RCC 7860 (cell line): ENCODE results near the gene ACHE.
"Not testable (repeated sequence)": the region's sequence is repeated elsewhere in the genome, so short reads cannot be mapped to it uniquely, and the experiment has no call there.

ENCODE experiments used
- DNase-seq: peaks from one replicate; pipeline ENCODE4 v3.0.0-alpha.2; 2015; ENCODE audit warnings: low spot score
- FAIRE-seq: peaks from 2 replicates; lab custom pipeline; 2012; peaks lifted over from hg19 to GRCh38; lab: Jason Lieb, UNC

The ACHE gene

DNA sequence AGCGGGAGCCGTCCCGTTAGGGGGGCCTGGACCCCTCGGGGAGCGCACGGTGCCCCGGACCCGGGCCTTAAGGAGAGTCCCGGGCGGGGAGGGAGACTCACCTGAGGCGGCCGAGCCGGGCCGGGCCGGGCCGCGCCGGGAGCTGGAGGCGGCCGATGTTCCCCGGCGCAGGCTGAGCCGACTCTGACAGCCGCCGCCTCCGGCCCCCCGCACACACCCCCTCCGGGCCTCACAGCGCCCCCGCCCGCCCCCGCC is at the start of gene ACHE:
TSS of gene ACHE (minus strand) at position 188 of the 255 bp plus-strand sequence. CDS start 1,656 bp downstream, outside the sequence.
- no peak for FAIRE-seq
- DNase-seq: no peak

DNA sequence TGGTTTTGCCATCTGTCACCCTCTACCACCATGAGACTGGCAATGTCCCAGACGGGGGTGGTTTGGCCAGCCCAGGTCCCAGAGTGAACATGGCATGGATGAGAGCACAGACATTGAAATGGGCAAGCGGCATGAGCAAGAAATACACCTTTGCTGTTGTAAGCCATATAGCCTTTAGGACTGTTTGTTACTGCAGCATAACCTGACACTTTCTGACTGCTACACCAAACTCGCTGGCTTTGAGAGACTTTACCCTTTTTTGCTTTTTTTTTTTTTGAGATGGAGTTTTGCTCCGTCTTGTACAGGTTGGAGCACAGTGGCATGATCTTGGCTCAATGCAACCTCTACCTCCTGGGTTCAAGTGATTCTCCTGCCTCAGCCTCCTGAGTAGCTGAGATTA is 48.5 kb upstream of the ACHE start:
- FAIRE-seq: no peak

DNA sequence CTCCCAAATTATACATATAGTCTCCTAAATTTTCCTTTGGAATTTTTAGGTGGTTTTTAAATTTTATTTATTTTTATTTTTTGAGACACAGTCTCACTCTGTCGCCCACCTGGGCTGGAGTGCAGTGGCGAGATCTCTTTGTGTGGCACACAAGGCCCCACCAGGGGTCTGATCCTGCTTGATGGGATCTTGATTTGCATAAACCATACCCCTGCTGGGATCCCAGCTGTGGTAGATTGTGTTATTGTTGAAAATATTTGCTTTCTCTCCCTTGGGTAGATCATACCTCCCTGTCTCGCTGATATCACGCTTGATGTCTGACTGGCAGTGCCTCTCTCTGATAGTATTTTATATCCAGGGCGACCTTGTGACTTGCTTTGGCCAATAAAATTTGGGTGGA is 48.0 kb upstream of the ACHE start:
- FAIRE-seq: no peak
- DNase-seq: no peak

More for the DNA sequence above, 48.5 kb upstream of the ACHE start:
- DNase-seq: no peak

DNA sequence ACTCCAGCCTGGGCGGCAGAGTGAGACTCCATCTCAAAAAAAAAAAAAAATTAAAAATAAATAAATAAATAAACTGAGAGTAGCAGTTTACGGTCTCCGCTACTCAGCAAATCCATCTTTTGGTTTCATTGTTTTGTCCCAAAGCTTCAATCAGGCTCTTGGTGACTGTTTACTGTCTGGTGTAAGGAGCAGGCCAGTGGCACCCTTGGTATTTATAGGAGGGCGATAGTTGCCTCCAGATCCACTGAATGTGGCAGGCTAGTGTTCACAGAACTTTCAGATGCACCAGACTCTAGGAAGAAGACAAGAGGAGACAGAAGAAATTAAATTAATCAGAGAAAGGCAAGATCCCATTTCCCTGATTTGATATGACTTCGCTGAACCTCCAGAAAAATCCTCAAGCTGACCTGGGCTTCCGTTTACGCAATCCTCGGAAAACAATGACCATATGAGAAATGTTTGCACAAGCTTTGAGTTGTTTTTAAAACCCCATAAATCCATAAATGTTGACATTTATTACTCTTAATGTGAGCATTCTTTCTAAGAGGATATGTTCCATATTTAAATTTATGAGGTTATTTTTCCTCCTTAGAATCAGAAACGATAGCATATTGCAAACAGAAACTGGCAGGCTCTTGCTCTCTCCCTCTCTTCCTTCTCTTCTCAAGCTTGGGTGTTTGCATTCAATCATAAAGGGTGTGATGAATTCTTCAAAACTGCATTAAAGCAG is 46.5 kb upstream of the ACHE start:
- no peak for FAIRE-seq
- no peak for DNase-seq

DNA sequence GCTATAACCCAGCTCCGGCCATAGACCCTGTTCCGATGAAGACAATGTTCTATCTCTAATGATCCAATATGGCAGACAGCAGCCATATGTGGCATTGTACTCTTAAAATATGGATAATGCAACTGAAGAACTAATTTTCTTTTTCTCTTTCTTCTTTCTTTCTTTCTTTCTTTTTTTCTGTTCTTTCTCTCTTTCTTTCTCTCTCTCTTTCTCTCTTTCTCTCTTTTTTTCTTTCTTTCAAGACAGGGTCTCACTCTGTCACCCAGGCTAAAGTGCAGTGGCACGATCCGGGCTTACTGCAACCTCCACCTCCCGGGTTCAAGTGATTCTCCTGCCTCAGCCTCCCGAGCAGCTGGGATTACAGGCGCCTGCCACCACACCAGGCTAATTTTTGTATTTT is 40.5 kb upstream of the ACHE start:
- not testable (repeated sequence) for DNase-seq, FAIRE-seq

DNA sequence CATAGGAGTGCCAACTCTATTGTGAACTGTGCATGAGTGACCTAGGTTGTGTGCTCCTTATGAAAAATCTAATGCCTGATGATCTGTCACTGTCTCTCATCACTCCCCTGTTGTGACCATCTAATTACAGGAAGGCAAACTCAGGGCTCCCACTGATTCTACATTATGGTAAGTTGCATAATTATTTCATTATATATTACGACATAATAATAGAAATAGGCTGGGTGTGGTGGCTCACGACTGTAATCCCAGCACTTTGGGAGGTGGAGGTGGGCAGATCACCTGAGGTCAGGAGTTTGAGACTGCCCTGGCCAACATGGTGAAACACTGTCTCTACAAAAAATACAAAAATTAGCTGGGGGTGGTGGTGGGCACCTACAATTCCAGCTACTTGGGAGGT is 39.7 kb upstream of the ACHE start:
- not testable (repeated sequence) for FAIRE-seq, DNase-seq

DNA sequence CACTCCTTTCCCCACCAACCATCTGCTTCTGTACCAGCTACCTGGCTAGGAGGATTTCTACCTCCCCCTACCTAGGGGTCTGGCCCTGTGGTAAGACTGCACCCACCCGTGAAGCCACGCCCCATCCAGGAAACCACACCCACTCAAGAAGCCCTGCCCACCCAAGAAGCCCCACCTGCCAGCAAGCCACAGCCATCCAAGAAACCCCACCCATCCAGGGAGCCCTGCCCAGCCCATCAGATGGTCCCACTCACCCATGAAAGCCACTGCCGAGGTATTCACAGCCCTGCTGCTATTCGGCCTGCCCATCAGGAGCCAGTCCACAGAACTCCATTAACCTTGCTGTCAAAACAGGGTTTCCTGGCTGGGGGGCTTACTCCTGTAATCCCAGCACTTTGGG is 38.0 kb upstream of the ACHE start:
- FAIRE-seq: no peak
- DNase-seq: no peak

DNA sequence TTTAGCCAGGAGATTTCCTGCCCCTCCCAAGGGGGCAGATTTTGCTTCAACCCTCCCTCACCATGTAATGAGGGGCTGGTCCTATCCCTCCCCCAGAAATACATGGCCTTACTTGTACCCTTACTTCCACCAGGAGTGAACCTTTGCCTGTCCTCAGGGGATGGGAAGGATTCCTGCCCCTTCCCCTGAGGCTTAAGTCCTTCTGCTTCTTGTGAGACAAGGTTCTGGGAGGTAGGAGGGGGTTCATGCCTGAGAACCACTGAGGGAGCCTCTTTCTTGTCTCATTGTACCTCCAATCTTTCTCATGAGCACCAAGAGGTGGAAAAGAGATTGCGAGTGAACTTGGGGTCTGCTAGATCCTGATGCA is 34.1 kb upstream of the ACHE start:
- no peak for DNase-seq
- FAIRE-seq: no peak

DNA sequence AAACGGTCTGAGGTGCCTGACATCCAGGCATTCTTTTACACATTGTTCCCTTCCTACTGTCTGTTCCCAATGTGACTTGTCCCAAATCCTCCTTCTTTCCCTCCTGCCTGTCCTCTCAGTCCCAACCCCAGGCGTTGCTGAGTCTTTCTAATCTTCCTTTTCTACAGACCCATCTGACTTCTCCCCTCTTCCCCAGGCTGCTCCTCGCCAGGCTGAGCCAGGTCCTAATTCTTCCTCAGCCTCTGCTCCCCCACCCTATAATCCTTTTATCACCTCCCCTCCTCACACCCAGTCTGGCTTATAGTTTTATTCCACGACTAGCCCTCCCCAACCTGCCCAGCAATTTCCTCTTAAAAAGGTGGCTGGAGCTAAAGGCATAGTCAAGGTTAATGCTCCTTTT is 27.9 kb upstream of the ACHE start:
- not testable (repeated sequence) for FAIRE-seq

DNA sequence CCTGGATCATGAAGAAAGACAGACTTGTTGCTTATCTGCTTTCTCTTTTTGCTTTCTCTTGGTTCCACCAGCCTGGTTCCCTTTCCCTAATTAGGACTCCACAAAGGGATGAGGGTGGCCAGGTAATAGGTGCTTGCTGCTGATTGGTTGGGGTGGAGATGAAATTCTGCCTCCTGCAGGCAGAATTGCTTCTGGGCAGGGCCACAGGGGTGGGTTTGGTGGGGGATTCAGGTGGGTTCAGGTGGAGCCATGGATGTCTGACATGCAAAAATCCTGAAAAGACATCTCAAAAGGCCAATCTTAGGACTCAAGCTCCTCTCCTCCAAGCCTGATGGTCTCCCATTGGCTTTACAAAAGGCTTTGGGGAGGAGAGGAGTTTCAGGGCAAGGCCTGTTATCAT is 25.4 kb upstream of the ACHE start:
- DNase-seq: no peak
- FAIRE-seq: no peak

More for the DNA sequence above, 27.9 kb upstream of the ACHE start:
- DNase-seq: not testable (repeated sequence)

DNA sequence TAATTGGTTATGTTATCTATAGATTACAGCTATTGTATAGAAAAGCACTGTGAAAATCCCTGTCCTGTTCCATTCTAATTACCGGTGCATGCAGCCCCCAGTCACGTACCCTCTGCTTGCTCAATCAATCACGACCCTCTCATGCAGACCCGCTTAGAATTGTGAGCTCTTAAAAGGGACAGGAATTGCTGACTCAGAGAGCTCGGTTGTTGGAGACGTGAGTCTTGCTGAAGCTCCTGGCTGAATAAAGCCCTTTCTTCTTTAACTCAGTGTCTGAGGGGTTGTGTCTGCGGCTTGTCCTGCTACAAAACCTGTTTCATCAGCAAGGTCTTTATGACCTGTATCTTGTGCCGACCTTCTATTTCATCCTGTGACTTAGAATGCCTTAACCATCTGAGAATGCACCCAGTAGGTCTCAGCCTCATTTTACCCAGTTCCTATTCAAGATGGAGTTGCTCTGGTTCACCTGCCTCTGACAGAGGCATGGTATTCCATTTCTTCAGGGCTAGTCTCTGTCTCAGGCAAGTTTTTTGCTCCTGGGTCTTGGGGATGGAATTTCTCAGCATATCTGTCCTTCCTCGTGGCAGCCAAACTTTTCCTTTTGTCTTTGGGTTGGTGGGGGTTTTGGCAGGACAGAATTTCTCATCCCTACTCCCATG is 24.2 kb upstream of the ACHE start:
- not testable (repeated sequence) for FAIRE-seq

DNA sequence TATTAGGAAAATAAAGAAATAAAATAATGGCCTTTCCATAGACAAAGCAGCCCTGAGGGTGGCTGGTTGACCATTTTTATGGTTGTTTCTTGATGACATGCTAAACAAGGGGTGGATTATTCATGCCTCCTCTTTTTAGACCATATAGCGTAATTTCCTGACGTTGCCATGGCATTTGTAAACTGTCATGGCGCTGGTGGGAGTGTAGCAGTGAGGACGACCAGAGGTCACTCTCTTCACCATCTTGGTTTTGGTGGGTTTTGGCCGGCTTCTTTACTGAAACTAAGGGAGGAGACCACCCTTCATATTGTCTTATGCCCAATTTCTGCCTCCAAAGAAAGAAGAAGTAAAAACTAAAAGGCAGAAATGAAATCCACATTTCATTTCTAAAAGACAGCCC is 23.6 kb upstream of the ACHE start:
- not testable (repeated sequence) for FAIRE-seq, DNase-seq

More for the DNA sequence above, 24.2 kb upstream of the ACHE start:
- not testable (repeated sequence) for DNase-seq

DNA sequence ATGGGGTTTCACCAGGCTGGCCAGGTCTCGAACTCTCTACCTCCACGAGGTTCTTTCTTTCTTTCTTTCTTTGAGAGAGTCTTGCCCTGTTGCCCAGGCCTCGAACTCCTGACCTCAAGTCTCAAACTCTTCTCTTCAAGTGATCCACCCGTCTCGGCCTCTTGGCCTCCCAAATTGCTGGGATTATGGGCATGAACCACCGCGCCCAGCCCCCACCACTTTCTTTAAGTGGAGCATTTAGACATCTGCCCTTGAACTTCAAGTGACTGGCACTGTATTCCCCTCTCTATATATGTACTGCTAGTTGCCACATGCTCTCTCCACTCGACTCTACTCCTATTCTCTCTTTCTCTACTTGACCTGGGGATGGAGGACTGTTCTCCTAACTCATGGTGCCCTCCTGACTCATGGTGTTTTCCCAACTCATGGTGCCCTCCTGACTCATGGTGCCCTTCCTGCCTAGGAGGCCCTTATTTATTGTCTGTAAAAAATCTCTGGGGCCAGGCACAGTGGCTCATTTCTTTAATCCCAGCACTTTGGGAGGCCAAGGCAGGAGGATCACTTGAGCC is 19.3 kb upstream of the ACHE start:
- FAIRE-seq (no peak), DNase-seq (peak; percentile 62)

DNA sequence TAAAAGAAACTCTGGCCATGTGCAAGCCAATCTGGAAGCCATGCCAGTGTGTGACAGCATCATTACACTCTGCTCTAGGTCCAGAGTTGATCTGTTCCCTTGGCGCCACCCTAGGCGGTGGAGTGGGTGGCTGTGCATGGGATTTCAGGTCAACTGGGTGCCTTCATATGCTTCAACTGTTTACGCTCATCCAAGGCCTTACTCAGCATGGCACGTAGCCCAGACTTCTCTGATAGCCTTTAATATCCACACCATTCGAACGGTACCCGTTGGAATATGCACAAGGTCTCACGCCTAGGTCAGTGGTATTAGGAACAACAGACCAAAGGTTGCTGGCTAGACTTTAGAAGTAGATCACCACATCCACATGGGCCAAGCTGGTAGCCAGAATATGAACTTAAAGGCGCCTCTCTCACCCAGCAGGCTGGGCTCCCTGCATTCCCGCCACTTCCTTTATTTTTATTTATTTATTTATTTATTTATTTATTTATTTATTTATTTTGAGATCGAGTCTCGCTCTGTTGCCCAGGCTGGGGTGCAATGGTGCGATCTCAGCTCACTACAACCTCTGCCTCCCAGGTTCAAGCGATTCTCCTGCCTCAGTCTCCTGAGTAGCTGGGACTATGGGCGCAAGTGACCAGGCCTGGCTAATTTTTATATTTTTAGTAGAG is 18.7 kb upstream of the ACHE start:
- FAIRE-seq (no peak), DNase-seq (no peak)

DNA sequence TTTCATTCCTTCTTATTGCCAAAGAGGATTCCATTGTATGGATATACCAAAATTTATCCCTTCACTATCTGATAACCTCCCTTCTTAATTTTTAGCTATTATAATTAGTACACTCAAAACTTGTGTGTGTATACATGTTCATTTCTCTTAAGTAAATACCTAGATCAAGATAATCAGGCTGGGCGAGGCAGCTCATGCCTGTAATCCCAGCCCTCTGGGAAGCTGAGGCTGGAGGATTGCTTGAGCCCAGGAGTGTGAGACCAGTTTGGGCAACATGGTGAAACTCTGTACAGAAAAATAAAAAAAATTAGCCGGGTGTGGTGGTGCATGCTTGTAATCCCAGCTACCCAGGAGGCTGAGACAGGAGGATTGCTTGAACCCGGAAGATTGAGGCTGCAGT is 15.8 kb upstream of the ACHE start:
- DNase-seq: no peak
- FAIRE-seq: no peak

DNA sequence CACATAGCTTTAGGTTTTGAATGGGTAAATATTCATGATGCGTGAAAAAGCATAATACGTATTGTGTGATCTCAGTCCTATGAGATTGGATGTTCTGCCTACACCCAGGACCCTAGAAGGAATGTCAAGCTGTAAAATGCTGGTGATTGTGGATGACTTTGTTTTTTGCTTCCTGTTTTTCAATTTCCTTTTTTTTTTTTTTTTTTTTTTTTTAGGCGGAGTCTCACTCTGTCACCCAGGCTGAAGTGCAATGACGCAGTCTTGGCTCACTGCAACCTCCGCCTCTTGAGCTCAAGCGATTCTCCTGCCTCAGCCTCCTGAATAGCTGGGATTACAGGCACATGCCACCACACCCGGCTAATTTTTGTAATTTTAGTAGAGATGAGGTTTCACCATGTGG is 14.8 kb upstream of the ACHE start:
- FAIRE-seq, DNase-seq: not testable (repeated sequence)

DNA sequence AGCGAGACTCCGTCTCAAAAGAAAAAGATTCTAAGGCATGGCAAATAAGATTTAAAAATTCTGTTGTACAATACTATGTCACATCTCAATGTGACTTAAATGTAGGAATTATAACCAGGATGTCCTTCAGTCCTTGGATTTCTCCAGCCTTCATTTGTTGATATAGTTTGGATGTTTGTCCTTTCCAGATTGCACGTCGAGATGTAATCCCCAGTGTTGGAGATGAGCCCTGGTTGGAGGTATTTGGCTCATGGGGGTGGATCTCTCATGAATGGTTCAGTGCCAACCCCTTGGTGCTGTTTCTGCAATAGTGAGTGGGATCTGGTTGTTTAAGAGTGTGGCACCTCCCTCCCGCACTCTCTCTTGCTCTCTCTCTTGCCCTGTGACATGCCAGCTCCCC is 12.8 kb upstream of the ACHE start:
- FAIRE-seq: no peak

DNA sequence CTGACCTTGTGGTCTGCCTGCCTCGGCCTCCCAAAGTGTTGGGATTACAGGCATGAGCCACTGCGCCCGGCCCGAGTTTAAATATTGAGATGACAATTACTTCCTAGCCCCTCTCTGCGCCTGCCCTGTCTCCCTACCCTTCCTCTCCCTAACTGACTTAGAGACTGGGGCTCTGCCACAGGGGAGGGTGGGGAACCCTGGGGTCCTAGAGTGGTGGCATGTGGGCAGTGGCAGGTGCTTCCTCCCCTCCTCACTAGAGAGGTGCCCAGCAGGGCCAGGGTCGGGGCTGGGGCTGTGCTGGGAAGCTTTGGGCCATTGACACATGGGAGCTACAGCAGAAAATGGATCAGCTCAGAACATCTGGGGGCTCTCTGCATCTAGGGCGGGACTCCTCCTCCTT is 7.0 kb upstream of the ACHE start:
- FAIRE-seq: no peak
- DNase-seq: no peak

More for the DNA sequence above, 12.8 kb upstream of the ACHE start:
- DNase-seq: no peak

DNA sequence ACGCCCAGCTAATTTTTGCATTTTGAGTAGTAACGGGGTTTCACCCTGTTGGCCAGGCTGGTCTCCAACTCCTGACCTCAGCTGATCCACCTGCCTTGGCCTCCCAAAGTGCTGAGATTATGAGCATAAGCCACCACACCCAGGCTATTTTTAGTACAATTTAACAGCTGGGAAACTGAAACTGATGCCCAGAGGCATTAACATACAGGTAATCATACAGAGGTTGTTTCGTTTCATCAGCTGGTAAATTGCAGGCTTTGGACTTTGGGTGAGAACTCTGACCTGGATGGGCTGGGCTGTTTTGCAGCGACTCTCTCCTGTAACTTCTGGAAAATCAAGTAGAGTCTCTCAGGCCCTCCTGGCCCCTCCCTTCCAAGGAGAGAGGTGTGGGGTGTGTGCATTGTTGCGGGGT is 6.2 kb upstream of the ACHE start:
- FAIRE-seq: no peak
- DNase-seq: no peak

DNA sequence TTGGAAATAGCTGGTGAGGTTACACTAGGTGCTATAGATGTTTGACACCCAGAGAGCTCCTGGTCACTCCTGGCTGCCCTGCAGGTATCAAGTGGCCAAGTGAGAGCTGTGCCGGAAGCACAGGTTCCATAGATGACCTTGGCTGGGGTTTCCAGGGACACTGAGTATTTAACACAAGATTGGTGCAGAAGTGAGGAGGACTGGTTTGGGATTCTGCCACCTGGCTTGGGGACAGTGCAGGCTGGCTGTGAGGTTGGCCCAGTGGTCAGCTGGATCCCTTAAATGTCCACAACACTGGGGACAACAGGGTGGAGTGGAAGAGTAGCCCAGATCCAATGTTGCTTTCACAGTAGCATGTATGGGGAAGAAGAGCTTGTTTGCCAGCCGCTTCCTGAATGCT is 5.3 kb upstream of the ACHE start:
- no peak for DNase-seq
- FAIRE-seq: no peak

DNA sequence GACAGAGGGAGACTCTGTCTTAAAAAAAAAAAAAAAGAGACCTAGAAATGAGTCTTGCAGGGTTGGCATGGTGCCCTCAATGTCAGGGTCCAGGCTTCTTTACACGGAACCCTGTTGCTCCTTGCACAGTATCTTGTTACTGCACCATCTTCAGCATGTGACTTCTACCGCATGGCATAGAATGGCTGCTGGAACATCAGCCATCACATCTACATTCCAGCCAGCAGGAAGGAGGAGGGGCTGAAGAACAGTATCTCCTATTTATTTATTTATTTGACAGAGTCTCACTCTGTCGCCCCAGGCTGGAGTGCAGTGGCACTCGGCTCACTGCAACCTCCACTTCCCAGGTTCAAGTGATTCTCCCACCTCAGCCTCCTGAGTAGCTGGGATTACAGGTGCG is 3.7 kb upstream of the ACHE start:
- DNase-seq (no peak), FAIRE-seq (no peak)
